Suprapubic skin (tissue), 3 donors: ENCODE measurements around the gene ARID1B.

ENCODE experiments used
- POLR2A ChIP-seq, 2 donors: fragments of 450-650 bp; IDR thresholded peaks; one replicate each; pipeline ENCODE4 v1.6.1; 2017; ENCODE audit warnings: antibody characterized with exemption in 2 of 2, mild to moderate bottlenecking in 2 of 2, moderate library complexity in 2 of 2
- TF ChIP-seq, protein P1 (sequence below), 2 donors: fragments of 200-600 bp in 1 of 2; fragments of 450-650 bp in 1 of 2; sonication (generic) in 1 of 2; IDR thresholded peaks; one replicate each; pipeline ENCODE4 v1.5.1; 2016 to 2019; ENCODE audit warnings: antibody characterized with exemption in 2 of 2, mild to moderate bottlenecking in 1 of 2, moderate library complexity in 1 of 2

GRCh38 chr6:156865019-156865629 is 87.9 kb downstream of the ARID1B start:
- TF ChIP-seq, protein P1, sequence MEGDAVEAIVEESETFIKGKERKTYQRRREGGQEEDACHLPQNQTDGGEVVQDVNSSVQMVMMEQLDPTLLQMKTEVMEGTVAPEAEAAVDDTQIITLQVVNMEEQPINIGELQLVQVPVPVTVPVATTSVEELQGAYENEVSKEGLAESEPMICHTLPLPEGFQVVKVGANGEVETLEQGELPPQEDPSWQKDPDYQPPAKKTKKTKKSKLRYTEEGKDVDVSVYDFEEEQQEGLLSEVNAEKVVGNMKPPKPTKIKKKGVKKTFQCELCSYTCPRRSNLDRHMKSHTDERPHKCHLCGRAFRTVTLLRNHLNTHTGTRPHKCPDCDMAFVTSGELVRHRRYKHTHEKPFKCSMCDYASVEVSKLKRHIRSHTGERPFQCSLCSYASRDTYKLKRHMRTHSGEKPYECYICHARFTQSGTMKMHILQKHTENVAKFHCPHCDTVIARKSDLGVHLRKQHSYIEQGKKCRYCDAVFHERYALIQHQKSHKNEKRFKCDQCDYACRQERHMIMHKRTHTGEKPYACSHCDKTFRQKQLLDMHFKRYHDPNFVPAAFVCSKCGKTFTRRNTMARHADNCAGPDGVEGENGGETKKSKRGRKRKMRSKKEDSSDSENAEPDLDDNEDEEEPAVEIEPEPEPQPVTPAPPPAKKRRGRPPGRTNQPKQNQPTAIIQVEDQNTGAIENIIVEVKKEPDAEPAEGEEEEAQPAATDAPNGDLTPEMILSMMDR (IDR thresholded peaks at IDR 0.05) = no peak
- no peak for TF ChIP-seq POLR2A (IDR thresholded peaks at IDR 0.05)
